Tibial artery (tissue), 4 donors: Measurements from ENCODE around the gene GIMAP5.

Experiments
- DNase-seq, 2 donors: peaks; one replicate each; pipeline ENCODE4 v3.0.0-alpha.2; 2019
- H3K27ac ChIP-seq, 2 donors: fragments of 200-600 bp; sonication (generic) in 1 of 2; 1 replicate in 1 of 2; 2 replicates in 1 of 2; pipeline ENCODE4 v1.5.1; 2018 to 2019; ENCODE audit warnings: mild to moderate bottlenecking in 1 of 2
- H3K27me3 ChIP-seq, 2 donors: fragments of 200-600 bp; sonication (generic) in 1 of 2; one replicate each; pipeline versions ENCODE4 v1.5.1 to v1.6.0; 2016 to 2019
- H3K36me3 ChIP-seq, 3 donors: fragments of 200-600 bp; sonication (generic) in 2 of 3; one replicate each; pipeline ENCODE4 v1.5.1; 2016 to 2019; ENCODE audit warnings: mild to moderate bottlenecking in 2 of 3
- H3K4me1 ChIP-seq, 4 donors: fragments of 200-600 bp; sonication (generic) in 2 of 4; 1 replicate in 3 of 4; 2 replicates in 1 of 4; pipeline ENCODE4 v1.5.1; 2016 to 2019
- H3K4me3 ChIP-seq, 2 donors: fragments of 200-600 bp; sonication (generic) in 1 of 2; 1 replicate in 1 of 2; 2 replicates in 1 of 2; pipeline ENCODE4 v1.5.1; 2018 to 2019; ENCODE audit warnings: mild to moderate bottlenecking in 2 of 2
- H3K9me3 ChIP-seq, 3 donors: fragments of 200-600 bp; sonication (generic) in 1 of 3; one replicate each; pipeline ENCODE4 v1.5.1; 2016 to 2019
- intact Hi-C: fragments of 100-400 bp; cut with DNase I; formaldehyde crosslinking; loops from one replicate; pipeline ENCODE4 v1.15.0; 2023; ENCODE audit warnings: low total_unique reads
- TF ChIP-seq, protein P1 (sequence below), 2 experiments: fragments of 200-600 bp in 1 of 2; fragments of 450-650 bp in 1 of 2; IDR thresholded peaks; one replicate each; pipeline ENCODE4 v1.5.1; 2017 to 2019; ENCODE audit warnings: antibody characterized with exemption in 2 of 2, mild to moderate bottlenecking in 1 of 2, moderate library complexity in 1 of 2

The GIMAP5 gene

DNA sequence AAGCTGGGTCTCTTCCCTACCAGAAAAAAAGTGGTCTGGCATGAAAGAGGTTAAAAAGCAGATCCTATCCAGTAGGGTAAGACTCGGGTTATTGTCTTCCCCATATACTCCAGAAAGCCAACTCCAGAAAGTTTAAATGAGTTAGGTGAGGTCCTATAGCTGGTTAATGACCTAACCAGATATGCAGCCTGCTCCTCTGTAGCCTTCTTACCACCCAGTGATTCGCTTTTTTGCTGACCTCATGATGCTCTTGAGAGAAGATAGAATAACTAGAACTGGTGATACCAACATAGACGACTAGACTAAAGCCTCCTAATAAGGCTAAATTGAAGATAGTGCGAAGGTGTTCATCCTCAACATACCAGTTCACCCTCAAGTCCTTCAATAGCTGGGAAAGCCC lies 21.5 kb upstream of the GIMAP5 start:
- Histone ChIP-seq H3K27ac (no peak overlapping the region), H3K36me3 (peaks cover 0 to 6% (median 0%) of the 10 kb centered on the region in 3 donors), H3K9me3 (peaks cover 0 to 9% (median 4%) of the 10 kb centered on the region in 3 donors), H3K27me3 (no peaks in the 10 kb centered on the region), H3K4me1 (no peaks in the 10 kb centered on the region), H3K4me3 (no peak overlapping the region)
- intact Hi-C loops = no loop called here
- TF ChIP-seq, protein P1, sequence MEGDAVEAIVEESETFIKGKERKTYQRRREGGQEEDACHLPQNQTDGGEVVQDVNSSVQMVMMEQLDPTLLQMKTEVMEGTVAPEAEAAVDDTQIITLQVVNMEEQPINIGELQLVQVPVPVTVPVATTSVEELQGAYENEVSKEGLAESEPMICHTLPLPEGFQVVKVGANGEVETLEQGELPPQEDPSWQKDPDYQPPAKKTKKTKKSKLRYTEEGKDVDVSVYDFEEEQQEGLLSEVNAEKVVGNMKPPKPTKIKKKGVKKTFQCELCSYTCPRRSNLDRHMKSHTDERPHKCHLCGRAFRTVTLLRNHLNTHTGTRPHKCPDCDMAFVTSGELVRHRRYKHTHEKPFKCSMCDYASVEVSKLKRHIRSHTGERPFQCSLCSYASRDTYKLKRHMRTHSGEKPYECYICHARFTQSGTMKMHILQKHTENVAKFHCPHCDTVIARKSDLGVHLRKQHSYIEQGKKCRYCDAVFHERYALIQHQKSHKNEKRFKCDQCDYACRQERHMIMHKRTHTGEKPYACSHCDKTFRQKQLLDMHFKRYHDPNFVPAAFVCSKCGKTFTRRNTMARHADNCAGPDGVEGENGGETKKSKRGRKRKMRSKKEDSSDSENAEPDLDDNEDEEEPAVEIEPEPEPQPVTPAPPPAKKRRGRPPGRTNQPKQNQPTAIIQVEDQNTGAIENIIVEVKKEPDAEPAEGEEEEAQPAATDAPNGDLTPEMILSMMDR (IDR thresholded peaks at IDR 0.05) = no peak
- no peak for DNase-seq

DNA sequence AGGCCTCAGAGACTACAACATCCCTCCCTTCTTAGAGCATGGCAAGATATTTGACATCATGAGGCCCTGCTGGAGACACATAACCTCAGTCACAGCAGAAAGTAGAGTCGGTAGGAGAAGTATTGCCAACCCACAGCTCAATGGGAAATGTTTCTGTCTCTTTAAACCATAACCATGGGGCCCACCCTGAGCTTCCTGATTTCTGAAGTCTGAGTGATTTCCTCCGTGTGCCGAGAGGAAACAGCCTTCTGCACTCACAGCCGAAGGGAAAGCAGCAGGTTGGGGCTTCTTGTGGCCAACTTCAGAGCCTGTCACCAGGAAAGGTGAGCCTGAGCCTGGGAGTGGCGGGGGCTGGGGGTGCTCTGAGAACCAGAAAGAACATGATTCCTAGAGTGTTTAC lies 20.9 kb upstream of the GIMAP5 start, which contains the start of gene GIMAP1:
TSS of gene GIMAP1 (plus strand) at position 246 of the 400 bp plus-strand sequence. CDS start 2,435 bp downstream, outside the sequence.
- peaks cover 0 to 9% (median 4%) of the 10 kb centered on the region in 3 donors for H3K9me3 ChIP-seq
- H3K27me3 ChIP-seq = no peaks in the 10 kb centered on the region
- H3K27ac ChIP-seq = no peak within 1 kb of the TSS
- TF ChIP-seq, protein P1 (IDR thresholded peaks at IDR 0.05) = no peak
- peak within 1 kb of the TSS; percentile 40 to 45 for H3K4me3 ChIP-seq
- peaks cover 0 to 6% (median 0%) of the 10 kb centered on the region in 3 donors for H3K36me3 ChIP-seq
- DNase-seq = peak in 1 of 2 donors; percentile 56
- H3K4me1 ChIP-seq = no peaks in the 10 kb centered on the region
- intact Hi-C loops = no loop called here

DNA sequence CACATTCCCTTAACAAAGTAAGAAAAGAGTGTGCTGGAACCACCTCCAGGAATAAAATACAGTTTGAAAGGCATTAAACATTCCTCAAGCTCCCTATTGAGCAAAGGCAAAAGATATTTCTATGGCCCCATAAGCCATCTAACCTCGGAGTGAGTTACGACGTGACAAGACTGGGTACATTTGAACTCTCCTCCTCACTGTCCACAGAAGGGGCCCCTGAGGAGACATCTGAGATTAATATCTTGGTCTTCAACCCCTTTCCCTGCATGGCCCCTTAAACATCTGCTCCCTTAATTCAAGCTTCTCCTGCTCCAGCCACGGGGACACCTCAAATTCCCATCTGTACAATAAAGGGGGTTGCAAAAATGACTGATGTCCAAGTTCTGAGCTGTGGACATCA lies 20.3 kb upstream of the GIMAP5 start:
- H3K27ac ChIP-seq = no peak overlapping the region
- peaks cover 0 to 6% (median 0%) of the 10 kb centered on the region in 3 donors for H3K36me3 ChIP-seq
- H3K9me3 ChIP-seq = peaks cover 0 to 9% (median 4%) of the 10 kb centered on the region in 3 donors
- H3K4me1 ChIP-seq = no peaks in the 10 kb centered on the region
- TF ChIP-seq, protein P1 (IDR thresholded peaks at IDR 0.05) = no peak
- DNase-seq = no peak
- intact Hi-C loops = no loop called here
- H3K27me3 ChIP-seq = no peaks in the 10 kb centered on the region
- H3K4me3 ChIP-seq = peak overlapping the region; percentile 40 to 45

DNA sequence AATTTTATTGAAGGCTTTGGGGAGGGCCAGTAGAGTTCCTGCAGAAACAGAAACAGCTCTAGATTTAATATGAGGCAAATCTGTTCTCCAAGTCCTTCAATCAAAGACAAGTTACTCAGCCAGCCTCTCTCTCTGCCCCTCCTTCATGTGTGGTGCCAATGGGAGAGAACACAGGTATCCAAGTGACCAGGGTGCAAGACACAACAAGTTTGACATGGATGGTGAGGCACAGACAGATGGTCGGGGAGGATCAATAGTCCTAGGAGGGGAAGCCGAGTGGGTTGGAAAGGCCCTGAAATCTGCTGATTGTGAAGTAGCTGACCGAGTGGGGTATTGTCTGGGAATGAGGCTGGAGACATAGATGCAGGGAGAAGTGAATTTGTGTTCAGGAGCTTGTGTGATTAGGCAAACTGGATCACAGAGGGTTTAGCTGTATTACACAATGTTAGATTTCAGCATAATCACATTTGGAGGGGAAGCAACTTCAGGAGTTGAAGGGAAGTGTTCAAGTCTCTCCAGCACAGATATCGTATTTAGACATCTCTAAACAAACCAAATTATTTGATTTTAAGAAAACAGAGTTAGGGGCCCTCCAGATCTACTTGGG lies 19.3 kb upstream of the GIMAP5 start:
- H3K4me3 ChIP-seq = peak overlapping the region; percentile 40 to 45
- no peak for DNase-seq
- TF ChIP-seq, protein P1 (IDR thresholded peaks at IDR 0.05) = no peak
- H3K9me3 ChIP-seq = peaks cover 0 to 9% (median 3%) of the 10 kb centered on the region in 3 donors
- intact Hi-C loops = no loop called here
- H3K36me3 ChIP-seq = peaks cover 0 to 6% (median 0%) of the 10 kb centered on the region in 3 donors
- no peaks in the 10 kb centered on the region for H3K27me3 ChIP-seq
- no peaks in the 10 kb centered on the region for H3K4me1 ChIP-seq
- no peak overlapping the region for H3K27ac ChIP-seq

DNA sequence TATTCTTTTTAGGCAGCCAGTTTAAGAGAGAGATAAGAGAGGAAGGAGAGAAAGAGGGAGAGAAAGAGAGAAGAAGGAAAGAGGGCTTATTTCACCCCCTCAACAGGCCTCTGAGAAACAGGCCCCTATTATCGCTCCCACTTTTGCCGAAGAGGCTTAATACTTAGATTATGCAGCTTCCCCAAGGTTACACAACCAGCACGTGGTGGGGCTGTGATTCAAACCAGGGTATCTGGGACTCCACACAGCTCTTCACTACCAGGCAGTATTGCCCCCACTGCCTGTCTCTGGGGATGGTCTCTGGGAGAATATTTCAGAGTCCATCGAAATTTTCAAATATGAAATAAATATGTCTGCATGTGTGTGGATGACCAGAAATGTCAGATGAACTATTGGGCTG lies 17.8 kb upstream of the GIMAP5 start:
- no peak for DNase-seq
- H3K9me3 ChIP-seq = no peaks in the 10 kb centered on the region
- no peaks in the 10 kb centered on the region for H3K4me1 ChIP-seq
- H3K27ac ChIP-seq = no peak overlapping the region
- intact Hi-C loops = no loop called here
- TF ChIP-seq, protein P1 (IDR thresholded peaks at IDR 0.05) = no peak
- no peak overlapping the region for H3K4me3 ChIP-seq
- no peaks in the 10 kb centered on the region for H3K27me3 ChIP-seq
- peaks cover 0 to 6% (median 0%) of the 10 kb centered on the region in 3 donors for H3K36me3 ChIP-seq
